HG02885 (cell line): Measurements from ENCODE around the gene HMG20B.

Source experiments
- ATAC-seq: cut with Tn5 transposase; IDR thresholded peaks from one replicate; pipeline ENCODE4 v1.9.1; 2021; ENCODE audit warnings: mild to moderate bottlenecking; ENCODE audit not compliant: unreplicated experiment, poor library complexity

HMG20B gene

DNA sequence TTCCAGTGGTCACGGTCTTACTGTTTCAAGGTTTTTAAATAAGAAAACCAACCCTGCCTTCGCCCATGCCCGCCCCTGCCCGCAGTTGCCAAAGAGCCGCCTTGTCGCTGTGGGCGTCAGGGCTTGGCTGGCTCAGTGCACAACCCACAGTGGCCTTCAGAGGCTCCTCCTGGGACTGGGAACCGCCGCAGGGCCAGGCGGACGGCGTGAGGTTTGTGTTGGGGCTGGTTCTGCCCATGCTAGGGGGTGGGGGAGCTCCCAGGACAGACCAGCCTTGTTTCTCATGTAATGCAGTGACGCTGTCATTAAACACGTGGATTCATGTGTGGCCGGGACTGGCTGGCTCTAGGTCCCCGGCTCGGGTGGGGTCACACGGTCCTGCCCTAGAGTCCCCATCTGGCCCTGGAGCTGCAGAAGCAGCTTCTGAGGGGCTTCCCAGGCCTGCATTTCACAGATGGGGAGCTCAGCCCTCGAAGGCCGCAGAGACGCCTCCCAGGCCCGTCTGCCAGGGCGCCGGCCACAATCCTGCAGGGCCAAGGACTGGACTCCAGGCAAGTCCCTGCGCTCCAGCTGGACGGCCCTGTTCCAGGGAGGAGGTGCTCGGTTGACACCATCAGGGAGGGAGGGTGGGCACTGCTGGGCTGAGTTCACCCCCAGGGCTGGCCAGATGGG is 36.2 kb upstream of the HMG20B start:
- ATAC-seq, result no peak

DNA sequence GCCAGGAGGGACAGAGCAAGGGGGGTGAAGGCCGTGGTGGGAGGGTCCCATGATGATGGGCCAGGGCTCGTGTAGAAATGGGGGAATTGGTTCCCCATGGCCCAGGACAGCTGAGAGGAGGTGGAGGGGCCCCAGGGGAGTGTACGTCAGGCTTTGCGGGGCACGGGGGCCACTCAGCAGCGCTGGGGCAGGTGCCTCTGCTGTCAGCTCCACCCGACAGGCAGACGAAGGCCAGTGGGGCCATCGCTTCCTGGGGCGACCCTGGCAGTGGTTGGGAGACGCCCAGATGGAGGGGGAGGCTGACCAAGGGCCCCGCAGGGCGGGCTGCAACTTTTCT is 35.7 kb upstream of the HMG20B start:
- ATAC-seq, result no peak

DNA sequence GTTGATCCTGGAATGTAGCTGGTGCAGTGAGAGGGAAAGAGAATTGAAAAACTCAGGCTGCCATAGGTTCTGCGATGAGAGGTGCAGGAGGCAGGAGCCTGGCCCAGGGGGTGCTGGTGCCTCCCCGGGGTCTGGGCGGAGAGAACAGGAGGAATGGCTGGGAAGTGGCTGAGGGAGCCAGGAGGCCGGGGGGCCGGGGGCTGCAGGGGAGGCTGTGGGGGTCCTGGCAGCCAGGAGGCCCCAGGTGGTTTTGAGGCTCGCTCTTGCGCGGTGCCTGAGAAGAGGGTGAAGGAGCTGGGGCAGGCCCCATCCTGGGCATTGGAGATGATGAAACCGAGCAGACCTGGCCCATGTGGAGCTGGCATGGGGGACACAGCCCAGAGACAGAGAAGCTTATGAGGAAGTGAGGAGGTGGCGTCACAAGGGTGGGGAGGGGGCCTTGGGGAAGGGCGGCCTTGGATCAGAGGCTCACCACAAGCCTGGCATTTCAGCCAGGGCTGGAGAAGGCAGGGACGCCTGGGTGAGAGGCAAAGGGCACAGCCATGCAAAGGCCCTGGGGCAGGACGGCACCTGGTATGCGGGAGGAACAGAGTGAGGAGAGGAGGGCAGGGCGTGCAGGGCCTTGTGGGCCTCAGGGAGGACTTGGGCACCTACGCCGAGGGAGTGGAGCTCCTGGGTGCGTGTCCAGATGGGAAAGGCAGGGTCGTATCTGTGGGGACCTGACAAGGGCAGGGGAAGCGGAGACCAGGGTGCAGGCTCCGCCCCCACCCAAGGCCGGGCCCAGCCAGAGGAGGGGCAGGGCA is 35.1 kb upstream of the HMG20B start:
- ATAC-seq, result no peak

DNA sequence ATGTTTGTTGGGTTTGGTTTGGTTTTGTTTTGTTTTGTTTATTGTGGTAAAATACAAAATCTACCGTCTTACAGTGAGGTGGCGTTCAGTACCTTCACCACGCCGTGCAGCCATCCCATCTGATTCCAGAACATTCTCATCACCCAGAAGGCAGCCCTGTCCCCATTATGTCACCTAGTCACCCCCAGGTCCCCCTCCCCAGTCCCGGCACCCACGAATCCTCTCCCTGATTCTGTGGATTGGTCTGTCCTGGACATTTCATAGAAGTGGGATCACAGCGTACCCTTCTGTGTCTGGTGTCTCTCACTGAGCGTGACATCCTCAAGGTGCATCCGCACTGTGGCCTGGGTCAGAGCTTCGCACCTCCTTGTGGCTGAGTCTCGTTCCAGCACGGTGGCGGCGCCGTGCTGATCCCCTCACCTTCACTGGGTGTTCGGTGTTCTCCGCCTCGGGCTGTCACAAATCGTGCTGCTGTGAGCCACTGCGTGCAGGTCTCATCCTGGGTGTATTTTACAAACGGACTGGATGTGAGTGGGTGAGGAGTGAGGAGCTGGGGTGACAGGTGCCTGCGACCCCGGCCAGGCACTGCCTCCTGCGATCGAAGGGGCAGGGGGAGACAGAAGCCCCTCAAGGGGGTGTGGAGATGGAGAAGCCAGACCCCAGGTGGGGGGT is 34.4 kb upstream of the HMG20B start:
- no peak for ATAC-seq

GRCh38 chr19:3538965-3539755 is 33.6 kb upstream of the HMG20B start, which contains the start of gene TEKTIP1:
Gene TEKTIP1, plus strand, starts transcription at chr19:3539174. Its CDS starts 4 bp downstream, at chr19:3539178.
- no peak for ATAC-seq

GRCh38 chr19:3539756-3540118 is 33.0 kb upstream of the HMG20B start:
- ATAC-seq, result no peak

GRCh38 chr19:3543150-3544057 is 29.3 kb upstream of the HMG20B start:
- no peak for ATAC-seq

- no peak for ATAC-seq
Observed at GRCh38 chr19:3544058-3544376, 28.7 kb upstream of the HMG20B start.

DNA sequence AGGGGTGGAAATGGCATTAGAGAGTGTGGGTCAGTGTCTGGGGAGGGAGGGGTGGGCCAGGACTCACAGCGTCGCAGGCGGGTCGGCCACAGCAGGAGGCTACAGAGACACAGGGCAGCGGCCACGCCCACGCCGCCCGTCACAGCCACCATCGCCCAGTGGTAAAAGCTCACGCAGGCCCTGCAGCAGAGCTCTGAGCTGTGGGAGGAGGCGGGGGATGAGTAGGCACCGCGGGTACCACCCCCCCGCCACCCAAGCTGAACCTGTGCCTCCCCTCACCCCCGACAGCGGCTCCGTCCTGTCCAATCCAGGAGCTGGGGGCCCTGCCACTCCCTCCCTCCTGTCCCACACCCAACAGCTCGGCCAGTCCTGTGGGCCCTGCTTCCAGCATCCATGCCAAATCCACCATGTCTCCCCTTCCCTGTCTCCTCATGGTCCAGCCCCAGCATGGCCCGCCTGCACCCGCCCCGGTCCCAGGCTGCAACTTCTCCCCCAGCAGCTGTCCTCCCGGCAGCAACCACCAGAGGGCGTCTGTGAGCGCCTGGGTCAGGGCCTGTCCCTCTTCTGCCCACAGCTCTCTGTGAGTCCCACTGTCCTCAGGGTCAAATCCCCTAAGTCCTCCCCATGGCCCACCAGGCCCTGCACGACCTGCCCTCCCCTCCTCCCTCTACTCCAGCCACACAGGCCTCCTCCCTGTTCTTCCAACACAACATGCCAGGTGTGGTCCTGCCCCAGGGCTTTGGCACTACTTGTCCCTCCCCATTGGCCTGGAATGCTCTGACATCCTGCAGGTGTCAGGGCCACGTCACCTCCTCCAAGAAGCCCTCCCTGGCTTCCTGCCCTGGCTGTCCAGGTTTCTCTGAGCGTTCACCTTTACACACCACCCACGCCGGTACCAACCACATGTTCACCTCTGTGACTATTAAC is 27.7 kb upstream of the HMG20B start:
- no peak for ATAC-seq

DNA sequence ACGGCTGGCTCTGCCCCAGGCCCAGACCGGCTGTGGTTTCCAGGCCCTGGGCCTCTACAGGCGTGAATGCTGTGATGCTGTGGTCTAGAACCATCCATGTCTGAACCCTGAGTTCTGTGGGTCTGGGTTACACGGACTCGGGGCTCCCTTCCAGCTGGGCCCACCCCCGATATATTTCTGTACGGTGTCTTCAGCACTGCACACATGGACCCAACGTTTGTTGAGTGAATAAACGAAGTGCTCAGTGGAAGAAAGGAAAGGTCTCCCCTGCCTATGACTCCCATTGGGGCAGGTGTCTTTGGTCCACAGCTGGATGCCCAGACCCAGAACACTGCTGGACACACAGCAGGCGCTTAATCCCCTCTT is 27.1 kb upstream of the HMG20B start:
- ATAC-seq, result no peak

GRCh38 chr19:3546119-3546518 is 26.6 kb upstream of the HMG20B start:
- no peak for ATAC-seq

DNA sequence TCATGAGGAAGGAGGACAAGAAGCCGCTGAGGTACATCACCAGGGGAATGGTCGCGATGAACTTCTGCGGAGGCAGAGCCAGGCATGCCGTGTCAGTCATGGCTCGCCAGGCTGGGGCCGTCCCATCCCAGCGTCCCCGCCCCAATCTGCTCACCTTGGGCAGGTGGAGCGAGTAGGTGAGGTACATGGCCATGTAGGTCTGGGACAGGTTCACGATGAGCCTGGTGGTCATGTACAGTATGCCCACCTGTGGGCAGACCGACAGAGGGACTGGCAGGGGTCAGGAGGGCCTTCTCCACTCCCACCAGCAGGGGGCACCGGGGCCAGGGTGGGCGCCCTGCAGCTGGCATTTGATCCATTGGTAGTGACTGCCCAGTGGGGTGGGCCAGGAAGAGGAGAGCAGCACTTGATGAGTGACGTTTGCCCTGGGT is 25.4 kb upstream of the HMG20B start:
- ATAC-seq, result no peak

- ATAC-seq, result no peak
Observed at GRCh38 chr19:3547767-3548282, 24.9 kb upstream of the HMG20B start.

- no peak for ATAC-seq
Observed at GRCh38 chr19:3548606-3549005, 24.1 kb upstream of the HMG20B start.

GRCh38 chr19:3549816-3550215 is 22.9 kb upstream of the HMG20B start:
- no peak for ATAC-seq

GRCh38 chr19:3550947-3551791 is 21.6 kb upstream of the HMG20B start:
- ATAC-seq, result no peak

DNA sequence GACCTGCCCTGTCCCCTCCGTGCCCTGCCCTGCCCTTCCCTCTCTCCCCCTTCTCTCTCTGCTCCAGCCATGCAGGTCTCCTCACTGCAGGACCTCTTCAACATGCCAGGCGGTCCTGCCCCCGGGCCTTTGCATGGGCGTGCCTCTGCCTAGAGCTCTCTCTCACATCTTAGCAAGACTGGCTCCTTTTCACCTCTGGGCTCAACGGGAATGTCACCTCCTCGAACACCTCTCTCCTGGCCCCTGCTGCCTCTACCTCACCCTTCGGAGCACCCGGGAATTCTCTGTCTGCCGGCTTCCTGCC is 21.0 kb upstream of the HMG20B start:
- no peak for ATAC-seq
